A673 (cell line): Measurements from ENCODE around the gene ZG16. TPM values are rescaled to one million over a fixed set of nuclear protein-coding genes. Genes with fewer than 3 reads are reported as not detected.
"Not testable (repeated sequence)": the region's sequence is repeated elsewhere in the genome, so short reads cannot be mapped to it uniquely, and the experiment has no call there.

Experiments
- BruUV-seq: library from RNA; stranded (reverse); fragments of 400-500 nt; replicated peaks from 2 replicates; lab custom pipeline; 2021; lab: Mats Ljungman, UMichigan
- CTCF ChIA-PET: fragments of 300-600 bp; sonication (Branson Sonifier 250); formaldehyde crosslinking; loops from one replicate; lab custom pipeline; 2022; ENCODE audit warnings: antibody characterized with exemption; lab: Charles Lee
- POLR2A ChIA-PET: fragments of 300-600 bp; sonication (Branson Sonifier 250); formaldehyde crosslinking; loops from one replicate; lab custom pipeline; 2022; ENCODE audit warnings: antibody characterized with exemption; ENCODE audit not compliant: low non-redundant PET; lab: Charles Lee
- DNase-seq: peaks from one replicate; pipeline ENCODE4 v3.0.0-alpha.2; 2015; ENCODE audit warnings: low spot score
- H3K27ac ChIP-seq: fragments of 200-600 bp; sonication (generic); 2 replicates; pipeline ENCODE4 v1.5.1; 2016; ENCODE audit warnings: mixed run types, low read depth, mild to moderate bottlenecking, mixed read lengths, antibody characterized with exemption, low read length; ENCODE audit not compliant: poor library complexity, severe bottlenecking
- H3K27me3 ChIP-seq: fragments of 200-600 bp; sonication (generic); replicated peaks from 2 replicates; pipeline ENCODE4 v1.6.1; 2017; ENCODE audit warnings: mixed run types, low read depth, mild to moderate bottlenecking, mixed read lengths, antibody characterized with exemption, low read length; ENCODE audit not compliant: insufficient read depth, poor library complexity
- H3K36me3 ChIP-seq: fragments of 200-600 bp; sonication (generic); 2 replicates; pipeline ENCODE4 v1.6.1; 2016; ENCODE audit warnings: mixed run types, mild to moderate bottlenecking, mixed read lengths, antibody characterized with exemption, low read length; ENCODE audit not compliant: insufficient read depth, poor library complexity, severe bottlenecking
- H3K4me1 ChIP-seq: fragments of 200-600 bp; sonication (generic); 2 replicates; pipeline ENCODE4 v1.6.1; 2017; ENCODE audit warnings: mixed run types, mild to moderate bottlenecking, mixed read lengths, antibody characterized with exemption, low read length; ENCODE audit not compliant: insufficient read depth, poor library complexity, severe bottlenecking
- H3K4me3 ChIP-seq: fragments of 200-600 bp; sonication (generic); 2 replicates; pipeline ENCODE4 v1.5.1; 2016; ENCODE audit warnings: low read depth, mixed run types, mild to moderate bottlenecking, mixed read lengths, low read length; ENCODE audit not compliant: poor library complexity, severe bottlenecking
- H3K9me3 ChIP-seq: fragments of 200-600 bp; sonication (generic); 2 replicates; pipeline ENCODE4 v1.6.1; 2016; ENCODE audit warnings: mixed run types, low read depth, mild to moderate bottlenecking, mixed read lengths, antibody characterized with exemption, low read length; ENCODE audit not compliant: poor library complexity, severe bottlenecking
- EZH2 ChIP-seq: fragments of 200-600 bp; sonication (generic); IDR thresholded peaks from 2 replicates; pipeline ENCODE4 v1.6.1; 2017; ENCODE audit warnings: borderline replicate concordance, low read depth, mild to moderate bottlenecking, mixed read lengths, antibody characterized with exemption, low read length; ENCODE audit not compliant: poor library complexity, severe bottlenecking
- intact Hi-C: fragments of 100-400 bp; cut with micrococcal nuclease; formaldehyde crosslinking; loops from one replicate; pipeline ENCODE4 v1.10.0; 2022; ENCODE audit not compliant: unreplicated experiment
- total RNA-seq: library from RNA; stranded (reverse); gene quantifications from 2 replicates; pipeline ENCODE4 v1.2.3, GENCODE V29; 2021
- TF ChIP-seq, protein P1 (sequence below): fragments of 300-800, 200-600 bp; sonication (generic); conservative IDR thresholded peaks from 2 replicates; pipeline ENCODE4 v1.5.1; 2017; ENCODE audit warnings: low read depth, mild to moderate bottlenecking, antibody characterized with exemption, low read length, moderate library complexity, mixed read lengths

Gene ZG16
- total RNA-seq, 1 experiment from 2014 or later = not detected

DNA sequence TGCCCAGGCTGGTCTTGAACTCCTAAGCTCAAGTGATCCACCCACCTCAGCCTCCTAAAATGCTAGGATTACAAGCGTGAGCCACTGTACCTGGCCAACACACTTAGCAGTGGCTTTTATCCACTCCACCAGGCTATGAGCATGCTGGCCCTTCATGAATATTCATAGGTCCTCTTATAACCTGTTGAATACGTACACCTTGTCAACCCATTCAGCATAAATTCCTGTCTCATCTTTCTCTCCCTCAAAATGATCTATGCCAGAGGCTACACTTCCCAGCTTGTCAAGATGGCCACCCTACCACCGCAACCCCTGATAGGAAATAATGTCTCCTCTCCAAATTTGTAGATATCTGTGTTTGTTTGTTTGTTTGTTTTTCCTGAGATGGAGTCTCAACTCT, 11.0 kb upstream of the ZG16 start:
- H3K4me1 ChIP-seq = no peaks in the 10 kb centered on the region
- no peaks in the 10 kb centered on the region for H3K36me3 ChIP-seq
- no peaks in the 10 kb centered on the region for H3K27me3 ChIP-seq
- H3K27ac ChIP-seq = no peak overlapping the region
- ChIA-PET POLR2A (no interaction called here), CTCF (no interaction called here)
- H3K9me3 ChIP-seq = no peaks in the 10 kb centered on the region
- no TSS peak for BruUV-seq
- no peak for DNase-seq
- intact Hi-C loops = no loop called here
- no peak overlapping the region for H3K4me3 ChIP-seq
- no peak for TF ChIP-seq EZH2
- TF ChIP-seq, protein P1, sequence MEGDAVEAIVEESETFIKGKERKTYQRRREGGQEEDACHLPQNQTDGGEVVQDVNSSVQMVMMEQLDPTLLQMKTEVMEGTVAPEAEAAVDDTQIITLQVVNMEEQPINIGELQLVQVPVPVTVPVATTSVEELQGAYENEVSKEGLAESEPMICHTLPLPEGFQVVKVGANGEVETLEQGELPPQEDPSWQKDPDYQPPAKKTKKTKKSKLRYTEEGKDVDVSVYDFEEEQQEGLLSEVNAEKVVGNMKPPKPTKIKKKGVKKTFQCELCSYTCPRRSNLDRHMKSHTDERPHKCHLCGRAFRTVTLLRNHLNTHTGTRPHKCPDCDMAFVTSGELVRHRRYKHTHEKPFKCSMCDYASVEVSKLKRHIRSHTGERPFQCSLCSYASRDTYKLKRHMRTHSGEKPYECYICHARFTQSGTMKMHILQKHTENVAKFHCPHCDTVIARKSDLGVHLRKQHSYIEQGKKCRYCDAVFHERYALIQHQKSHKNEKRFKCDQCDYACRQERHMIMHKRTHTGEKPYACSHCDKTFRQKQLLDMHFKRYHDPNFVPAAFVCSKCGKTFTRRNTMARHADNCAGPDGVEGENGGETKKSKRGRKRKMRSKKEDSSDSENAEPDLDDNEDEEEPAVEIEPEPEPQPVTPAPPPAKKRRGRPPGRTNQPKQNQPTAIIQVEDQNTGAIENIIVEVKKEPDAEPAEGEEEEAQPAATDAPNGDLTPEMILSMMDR = no peak

DNA sequence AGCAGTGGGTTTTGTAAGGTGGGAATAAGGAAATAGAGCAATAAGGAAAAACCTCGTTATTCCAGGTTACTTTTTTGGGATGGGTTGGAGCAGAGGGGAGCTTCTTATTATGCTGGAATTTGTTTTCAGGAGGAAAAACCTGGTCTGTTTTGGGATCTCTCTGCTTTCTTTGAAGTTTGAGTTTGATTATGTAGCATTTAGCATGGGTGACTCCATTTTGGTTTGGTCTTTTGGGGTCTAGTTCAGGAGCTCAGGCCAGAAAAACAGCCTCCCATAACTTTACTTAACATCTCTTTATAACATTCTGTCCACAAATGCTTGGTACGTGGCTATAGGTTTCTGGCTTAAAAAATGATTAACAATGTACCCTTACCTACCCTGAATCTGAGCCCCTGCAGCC, 8.5 kb upstream of the ZG16 start:
- DNase-seq = no peak
- H3K27me3 ChIP-seq = no peaks in the 10 kb centered on the region
- no peaks in the 10 kb centered on the region for H3K4me1 ChIP-seq
- TF ChIP-seq, protein P1 = no peak
- no peak for TF ChIP-seq EZH2
- no peak overlapping the region for H3K4me3 ChIP-seq
- H3K27ac ChIP-seq = no peak overlapping the region
- POLR2A ChIA-PET = no interaction called here
- CTCF ChIA-PET = interaction anchor here (1.0 kb wide), 1 partner anchor 414 kb away, joined by 3 read pairs; the partner anchor contains the start of gene CORO1A
- intact Hi-C loops = no loop called here
- no peaks in the 10 kb centered on the region for H3K9me3 ChIP-seq
- BruUV-seq = no TSS peak
- H3K36me3 ChIP-seq = no peaks in the 10 kb centered on the region

DNA sequence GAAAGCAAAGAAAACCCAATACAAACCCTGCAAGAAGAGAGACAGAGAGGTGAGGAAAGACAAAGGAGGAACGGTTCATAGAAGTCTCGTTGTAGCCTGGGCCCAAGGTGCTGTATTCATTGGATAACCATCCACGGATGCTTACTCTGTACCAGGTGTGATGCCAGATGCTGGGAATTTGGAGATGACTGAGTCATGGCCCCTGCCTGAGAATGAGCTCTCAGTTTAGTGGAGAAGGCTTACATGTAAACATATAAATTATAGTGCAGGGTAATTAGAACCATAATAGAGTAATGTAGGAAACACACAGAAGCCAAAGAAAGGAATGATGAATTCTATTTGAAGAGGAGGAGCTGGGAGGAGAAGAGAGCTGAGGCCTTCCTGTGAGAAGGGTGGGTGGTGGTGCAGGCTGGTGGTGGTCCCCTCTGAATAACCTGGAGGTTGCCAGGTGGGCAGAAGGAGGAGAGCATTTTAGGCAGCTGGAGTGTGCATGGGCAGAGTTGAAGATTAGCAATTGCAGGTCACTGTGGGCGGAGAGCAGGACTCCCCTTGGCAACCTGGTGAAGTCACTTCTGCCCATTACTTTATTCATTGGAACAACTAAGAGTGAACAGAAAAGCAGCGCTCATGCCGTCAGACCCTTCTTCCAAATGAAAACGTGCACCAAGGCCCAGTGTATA, 7.7 kb upstream of the ZG16 start:
- no peaks in the 10 kb centered on the region for H3K36me3 ChIP-seq
- no TSS peak for BruUV-seq
- ChIA-PET CTCF (interaction anchor here (1.0 kb wide), 1 partner anchor 413 kb away, joined by 3 read pairs; the partner anchor contains the start of gene CORO1A), POLR2A (no interaction called here)
- intact Hi-C loops = no loop called here
- no peak for DNase-seq
- no peaks in the 10 kb centered on the region for H3K9me3 ChIP-seq
- H3K4me3 ChIP-seq = no peak overlapping the region
- TF ChIP-seq, protein P1 = no peak
- no peak for TF ChIP-seq EZH2
- no peaks in the 10 kb centered on the region for H3K4me1 ChIP-seq
- H3K27me3 ChIP-seq = no peaks in the 10 kb centered on the region
- H3K27ac ChIP-seq = no peak overlapping the region

DNA sequence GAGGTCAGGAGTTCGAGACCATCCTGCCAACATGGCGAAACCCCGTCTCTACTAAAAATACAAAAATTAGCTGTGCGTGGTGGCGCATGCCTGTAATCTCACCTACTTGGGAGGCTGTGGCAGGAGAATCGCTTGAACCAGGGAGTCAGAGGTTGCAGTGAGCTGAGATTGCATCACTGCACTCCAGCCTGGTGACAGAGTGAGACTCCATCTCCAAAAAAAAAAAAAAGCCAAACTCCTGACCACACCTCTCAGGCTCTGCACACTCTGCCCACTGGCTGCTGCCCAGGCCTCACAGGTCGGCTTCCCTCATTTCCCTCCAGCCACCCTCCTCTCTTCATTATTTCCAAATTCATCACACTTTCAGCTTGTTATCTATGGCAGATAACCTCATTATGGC, 5.7 kb upstream of the ZG16 start:
- H3K36me3 ChIP-seq, H3K27me3 ChIP-seq, CTCF ChIA-PET, DNase-seq, POLR2A ChIA-PET, intact Hi-C loops, BruUV-seq, H3K4me3 ChIP-seq, H3K9me3 ChIP-seq, H3K4me1 ChIP-seq, H3K27ac ChIP-seq: not testable (repeated sequence)
